ENCODE measurements around the gene TDP1.
A peak's percentile ranks its signal among the peaks of the same experiment; 100 is the strongest.

TDP1 gene

DNA sequence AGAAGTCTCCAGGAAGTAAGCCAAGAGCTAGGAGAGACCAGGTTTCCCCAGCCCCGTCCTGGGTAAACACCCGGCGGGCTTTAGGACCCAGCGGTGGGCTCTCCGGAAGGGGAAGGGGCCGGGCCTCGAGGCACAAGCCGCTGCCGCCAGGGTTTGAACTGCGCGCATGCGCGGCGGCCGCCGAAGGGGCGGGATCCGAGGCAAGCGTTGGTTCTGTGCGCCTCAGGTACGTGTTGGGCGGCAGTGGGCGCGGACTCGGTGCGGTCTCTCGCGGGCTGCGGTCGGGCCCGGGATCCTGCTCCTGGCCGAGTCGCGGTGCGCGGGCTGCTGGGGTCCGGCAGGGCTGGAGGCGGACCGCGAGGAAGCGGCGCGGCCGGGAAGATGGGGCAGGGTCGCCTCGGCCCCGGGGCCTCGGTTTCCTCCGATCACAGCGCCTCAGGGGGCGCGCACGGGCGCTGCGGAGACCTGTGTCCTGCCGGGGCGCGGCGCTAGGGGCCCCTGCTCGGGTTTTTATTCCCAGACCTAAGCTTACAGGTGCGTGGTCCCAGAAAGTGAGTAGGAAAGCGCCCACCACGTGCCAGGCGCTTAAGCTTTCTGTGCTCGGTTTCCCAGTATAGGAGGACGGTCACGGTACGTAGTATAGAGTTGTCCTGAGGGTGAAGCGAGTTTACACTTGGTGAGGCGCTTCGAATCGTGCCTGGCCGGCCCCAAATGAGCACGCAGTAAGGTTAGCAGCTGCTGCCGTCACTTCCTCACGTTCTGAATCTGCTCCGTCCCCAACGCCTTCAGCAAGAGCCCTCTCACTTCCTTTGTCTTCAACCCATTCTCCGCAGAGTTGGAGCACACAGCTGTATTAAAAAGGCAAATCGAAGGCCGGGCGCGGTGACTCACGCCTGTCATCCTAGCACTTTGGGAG, at the start of gene TDP1:
TSS of gene TDP1 (plus strand) at position 183 of the 916 bp plus-strand sequence. CDS start 7,188 bp downstream, outside the sequence.
- DNase-seq (ENCODE audit: low read depth in 2 of 3, low spot score in 2 of 3): peak; percentile 84 to 95 (median 93)

DNA sequence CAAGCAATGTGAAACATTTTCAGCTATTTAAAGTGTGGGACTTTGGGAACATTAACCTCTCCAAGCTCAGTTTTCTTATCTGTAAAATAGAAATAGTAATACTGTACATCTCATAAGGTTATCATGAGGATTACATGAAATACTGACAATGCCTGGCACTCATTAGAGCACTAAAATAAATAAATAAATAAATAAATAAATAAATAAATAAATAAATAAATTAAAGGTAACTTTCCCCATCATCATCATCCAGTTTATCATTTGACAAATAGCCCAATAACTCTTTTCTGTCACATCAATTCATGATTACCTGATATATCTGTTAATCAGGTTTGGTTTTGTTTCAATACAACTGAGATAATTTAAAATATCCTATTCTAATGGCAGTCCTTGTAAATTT, 49.7 kb upstream of the TDP1 start:
- DNase-seq (ENCODE audit: low read depth in 2 of 3, low spot score in 2 of 3): no peak

DNA sequence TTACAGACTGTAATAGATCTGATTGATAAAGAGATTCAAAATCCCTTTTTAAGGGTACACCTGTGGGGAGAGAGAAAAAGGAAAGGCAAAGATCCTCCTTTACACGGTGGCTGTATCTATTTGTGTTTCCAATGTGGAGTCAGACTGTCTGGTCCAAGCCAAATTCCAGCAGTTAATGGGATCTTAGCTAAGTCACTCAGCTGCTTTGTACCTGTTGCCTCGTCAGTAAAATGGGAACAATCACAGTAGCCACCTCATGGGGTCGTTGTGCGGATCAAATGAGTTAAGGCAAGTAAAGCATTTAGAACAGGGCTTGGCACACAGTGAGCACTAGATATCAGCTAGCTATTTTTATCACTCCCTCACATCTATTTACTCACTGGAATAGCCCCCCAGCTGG, 48.1 kb upstream of the TDP1 start:
- no peak for DNase-seq (ENCODE audit: low read depth in 2 of 3, low spot score in 2 of 3)

DNA sequence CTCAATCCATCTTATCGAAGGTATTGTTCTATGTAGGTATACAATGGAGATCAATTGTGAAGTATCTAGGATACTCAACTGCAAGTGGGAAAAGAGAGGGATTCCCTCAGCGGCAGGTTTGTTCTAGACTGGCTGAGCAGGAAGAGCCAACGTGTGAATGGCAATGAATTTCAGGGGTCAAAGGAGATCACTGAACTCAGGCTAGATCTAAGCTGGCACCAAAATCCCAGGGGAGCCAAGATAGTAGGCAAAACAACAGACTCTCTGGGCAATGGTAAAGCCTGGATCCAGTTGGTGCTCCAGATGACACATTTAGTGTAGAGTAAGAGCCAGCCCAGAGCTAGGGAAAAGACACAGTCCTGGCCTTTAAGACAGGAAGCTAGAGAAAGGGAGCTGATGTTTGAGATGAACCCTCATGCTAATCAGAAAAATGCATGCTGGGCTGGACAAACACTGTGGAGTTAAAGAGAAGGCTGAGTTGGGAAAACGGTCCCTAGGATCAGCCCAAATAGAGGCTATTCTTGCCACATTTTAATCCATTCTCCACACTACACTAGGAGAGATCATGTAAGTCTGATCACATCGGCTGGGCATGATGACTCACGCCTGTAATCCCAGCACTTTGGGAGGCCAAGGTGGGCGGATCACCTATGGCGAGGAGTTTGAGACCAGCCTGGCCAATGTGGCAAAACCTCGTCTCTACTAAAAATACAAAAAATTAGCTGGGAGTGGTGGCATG, 46.8 kb upstream of the TDP1 start:
- DNase-seq (ENCODE audit: low read depth in 2 of 3, low spot score in 2 of 3): no peak

- DNase-seq (ENCODE audit: low read depth in 2 of 3, low spot score in 2 of 3): no peak
Observed at GRCh38 chr14:89909586-89909985, 46.1 kb upstream of the TDP1 start.

DNA sequence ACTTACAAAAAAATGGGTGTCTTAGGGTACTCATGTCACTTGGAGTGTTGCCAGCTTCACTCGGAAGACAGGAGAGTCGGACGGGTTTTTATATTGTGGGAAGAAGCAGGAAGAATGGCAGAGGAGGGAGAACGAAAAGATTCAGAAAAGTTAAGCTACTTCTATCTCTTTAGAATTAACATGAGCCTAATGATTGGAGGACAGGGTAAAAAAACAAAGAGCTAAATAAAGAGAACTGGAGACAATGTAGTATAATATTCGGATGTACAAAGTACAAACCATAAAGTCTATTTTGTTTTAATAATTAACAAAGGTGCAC, 45.1 kb upstream of the TDP1 start:
- no peak for DNase-seq (ENCODE audit: low read depth in 2 of 3, low spot score in 2 of 3)

DNA sequence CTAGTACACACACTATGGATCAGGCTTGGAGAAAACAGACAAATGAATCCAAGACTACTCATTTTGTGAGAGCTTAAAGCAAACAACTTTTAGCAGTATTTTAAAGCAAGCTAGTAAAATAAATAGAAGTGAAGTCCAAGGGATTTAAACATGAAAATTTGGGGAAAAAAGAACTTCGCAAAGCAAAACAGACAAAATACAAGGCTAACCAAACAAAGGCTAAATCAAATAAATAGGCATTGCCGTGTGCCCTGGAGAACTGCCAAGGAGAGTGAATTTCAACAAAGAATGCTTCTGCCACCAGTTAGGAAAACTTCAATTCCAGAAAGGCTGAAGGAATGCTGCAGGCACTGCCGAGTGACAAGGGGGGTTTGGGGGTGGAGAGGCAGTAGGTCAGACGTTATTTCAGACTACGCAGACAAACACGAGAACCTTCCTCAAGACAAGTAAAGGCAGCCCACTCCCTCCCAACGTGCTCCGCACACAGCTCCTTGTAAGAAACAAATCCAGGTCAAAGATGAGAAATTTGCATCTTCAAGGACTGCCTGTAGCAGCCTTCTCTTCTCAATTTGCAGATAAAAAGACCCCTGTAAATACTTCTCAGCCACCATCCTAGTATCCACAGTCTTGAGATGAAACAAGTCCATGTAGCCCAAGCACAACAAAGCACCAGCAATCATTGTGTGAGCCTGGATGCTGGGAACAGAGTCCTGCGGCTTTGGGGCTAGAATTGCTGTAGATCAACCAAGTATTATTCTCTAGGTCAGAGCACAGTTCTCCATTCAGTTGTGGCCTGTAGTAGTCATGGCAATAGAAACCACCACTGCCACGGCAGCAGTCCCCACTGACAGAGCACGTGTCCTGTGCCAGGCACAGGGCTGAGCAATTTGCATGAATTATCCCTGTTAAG, 44.5 kb upstream of the TDP1 start:
- no peak for DNase-seq (ENCODE audit: low read depth in 2 of 3, low spot score in 2 of 3)

GRCh38 chr14:89912221-89912620, 43.5 kb upstream of the TDP1 start:
- DNase-seq (ENCODE audit: low read depth in 2 of 3, low spot score in 2 of 3): no peak

- no peak for DNase-seq (ENCODE audit: low read depth in 2 of 3, low spot score in 2 of 3)
Observed at GRCh38 chr14:89912667-89913211, 43.0 kb upstream of the TDP1 start.

DNA sequence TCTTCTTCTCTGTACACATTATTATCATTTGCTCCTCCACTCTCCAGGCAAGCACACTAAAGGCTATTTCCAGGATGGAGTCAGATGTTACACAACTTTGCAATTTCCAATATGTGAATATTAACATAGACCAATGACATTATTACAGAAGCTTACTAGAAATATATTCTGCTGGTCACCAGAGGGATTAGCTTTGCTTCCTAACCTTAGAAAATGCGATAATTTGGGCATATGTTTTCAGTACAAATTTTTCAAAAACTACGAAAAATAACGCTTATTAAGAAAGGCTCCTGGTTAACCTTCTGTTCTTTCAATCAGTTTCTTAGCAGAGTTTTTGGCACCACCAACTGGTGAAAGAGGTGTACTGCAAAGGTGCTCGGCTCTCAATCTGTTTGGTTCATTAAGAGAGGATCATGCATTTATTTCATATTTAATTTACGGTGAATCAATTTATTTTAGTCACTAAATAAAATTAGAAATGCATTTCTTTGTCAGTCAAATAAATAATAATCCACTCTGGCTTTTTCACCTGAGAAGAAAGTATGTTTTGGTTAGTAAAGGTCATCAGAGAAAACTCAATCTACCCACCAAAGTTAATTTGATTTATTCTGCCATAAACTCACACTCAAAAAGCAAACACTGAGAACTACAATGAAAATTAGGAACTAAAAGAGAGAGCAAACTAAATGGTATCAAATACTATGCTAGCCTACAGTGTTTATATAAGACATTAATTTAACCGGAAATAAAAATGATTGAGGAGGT, 40.4 kb upstream of the TDP1 start:
- peak in 2 of 3 experiments; percentile 12 to 25 for DNase-seq (ENCODE audit: low read depth in 2 of 3, low spot score in 2 of 3)

DNA sequence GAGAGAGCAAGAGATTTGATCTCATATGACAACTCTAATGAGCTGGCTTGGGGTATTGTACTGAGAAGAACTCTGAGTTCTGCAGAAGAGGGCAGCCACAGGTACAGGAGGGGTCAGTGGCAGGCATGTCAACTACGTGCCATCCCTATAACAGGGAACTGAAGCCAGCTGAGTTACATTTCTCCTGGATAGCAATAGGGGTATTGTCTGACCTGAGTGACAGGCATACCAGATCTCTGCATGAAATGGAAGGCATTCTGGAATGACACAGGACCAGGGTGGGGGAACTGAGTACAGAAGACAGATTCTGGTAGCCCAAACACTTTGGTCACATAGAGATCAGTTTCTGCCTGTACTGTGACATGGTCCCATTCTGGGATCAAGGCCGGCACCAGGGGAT, 37.0 kb upstream of the TDP1 start:
- DNase-seq (ENCODE audit: low read depth in 2 of 3, low spot score in 2 of 3): no peak

- DNase-seq (ENCODE audit: low read depth in 2 of 3, low spot score in 2 of 3): no peak
Observed at GRCh38 chr14:89920056-89920455, 35.7 kb upstream of the TDP1 start.

GRCh38 chr14:89921346-89921745, 34.4 kb upstream of the TDP1 start:
- no peak for DNase-seq (ENCODE audit: low read depth in 2 of 3, low spot score in 2 of 3)

- no peak for DNase-seq (ENCODE audit: low read depth in 2 of 3, low spot score in 2 of 3)
Observed at GRCh38 chr14:89922031-89922907, 33.5 kb upstream of the TDP1 start.

DNA sequence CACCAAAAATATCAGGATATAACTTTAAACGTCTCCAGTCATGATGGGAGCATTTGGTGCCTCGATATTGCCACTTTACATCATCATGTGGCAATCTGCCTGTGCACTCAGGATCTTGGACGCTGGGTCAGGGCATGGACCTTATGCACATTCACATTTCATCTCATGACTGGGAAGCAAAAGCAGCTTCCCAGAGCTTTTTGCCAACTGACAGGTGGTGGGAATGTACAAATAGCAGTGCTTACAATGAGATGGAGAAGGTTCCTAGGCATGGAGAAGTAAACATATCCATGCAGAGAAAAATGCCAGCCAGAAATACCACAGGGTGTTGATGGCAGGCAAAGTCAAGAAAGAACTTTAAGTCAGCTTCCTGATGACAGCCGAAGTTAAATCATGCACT, 31.5 kb upstream of the TDP1 start:
- no peak for DNase-seq (ENCODE audit: low read depth in 2 of 3, low spot score in 2 of 3)

DNA sequence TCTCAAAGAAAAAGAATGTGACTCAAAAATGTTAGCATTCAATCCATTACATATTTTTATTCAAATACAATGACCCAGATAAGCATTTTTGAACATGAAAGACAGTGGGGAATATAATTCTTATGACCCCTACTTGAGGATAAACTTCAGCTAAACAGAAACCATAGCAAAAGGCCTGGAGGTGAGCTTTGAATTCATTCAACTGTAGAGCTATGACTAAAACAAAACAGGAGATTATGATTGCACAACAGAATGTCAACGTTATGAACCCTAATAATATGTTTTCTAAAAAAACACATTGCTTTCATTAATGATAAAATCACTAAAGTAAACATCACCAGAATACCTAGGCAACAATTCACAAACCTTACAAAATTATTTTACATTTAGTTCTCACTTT, 29.0 kb upstream of the TDP1 start:
- DNase-seq (ENCODE audit: low read depth in 2 of 3, low spot score in 2 of 3): no peak

GRCh38 chr14:89927186-89927865, 28.4 kb upstream of the TDP1 start:
- DNase-seq (ENCODE audit: low read depth in 2 of 3, low spot score in 2 of 3): no peak

- no peak for DNase-seq (ENCODE audit: low read depth in 2 of 3, low spot score in 2 of 3)
Observed at GRCh38 chr14:89933002-89933401, 22.7 kb upstream of the TDP1 start.

DNA sequence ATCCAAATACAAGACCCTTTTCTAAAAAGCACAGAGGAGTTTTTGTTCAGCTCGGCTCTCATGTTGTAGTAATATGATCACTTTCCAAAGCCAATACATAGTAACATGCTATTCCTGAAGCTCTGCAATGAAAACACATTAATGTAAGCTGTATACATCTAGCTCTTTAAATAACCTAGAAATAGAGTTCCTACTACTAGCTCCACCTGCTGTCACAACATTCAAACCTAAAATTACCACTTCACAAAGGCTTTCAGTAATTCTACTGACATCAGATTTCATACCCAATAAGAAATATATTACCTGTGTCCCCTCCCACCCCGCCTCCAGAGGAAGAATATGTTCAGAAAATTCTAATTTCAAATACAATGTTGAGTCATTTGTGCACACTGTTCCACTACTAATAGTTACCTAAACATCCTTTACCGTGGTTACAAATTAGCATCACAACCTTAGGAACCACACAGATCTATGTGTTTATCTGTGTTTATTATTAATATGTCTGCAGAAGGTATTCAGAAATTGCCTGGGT, 19.0 kb upstream of the TDP1 start:
- no peak for DNase-seq (ENCODE audit: low read depth in 2 of 3, low spot score in 2 of 3)
